ENCODE results near the gene PLIN4.
A peak's percentile ranks its signal among the peaks of the same experiment; 100 is the strongest.

Gene PLIN4

DNA sequence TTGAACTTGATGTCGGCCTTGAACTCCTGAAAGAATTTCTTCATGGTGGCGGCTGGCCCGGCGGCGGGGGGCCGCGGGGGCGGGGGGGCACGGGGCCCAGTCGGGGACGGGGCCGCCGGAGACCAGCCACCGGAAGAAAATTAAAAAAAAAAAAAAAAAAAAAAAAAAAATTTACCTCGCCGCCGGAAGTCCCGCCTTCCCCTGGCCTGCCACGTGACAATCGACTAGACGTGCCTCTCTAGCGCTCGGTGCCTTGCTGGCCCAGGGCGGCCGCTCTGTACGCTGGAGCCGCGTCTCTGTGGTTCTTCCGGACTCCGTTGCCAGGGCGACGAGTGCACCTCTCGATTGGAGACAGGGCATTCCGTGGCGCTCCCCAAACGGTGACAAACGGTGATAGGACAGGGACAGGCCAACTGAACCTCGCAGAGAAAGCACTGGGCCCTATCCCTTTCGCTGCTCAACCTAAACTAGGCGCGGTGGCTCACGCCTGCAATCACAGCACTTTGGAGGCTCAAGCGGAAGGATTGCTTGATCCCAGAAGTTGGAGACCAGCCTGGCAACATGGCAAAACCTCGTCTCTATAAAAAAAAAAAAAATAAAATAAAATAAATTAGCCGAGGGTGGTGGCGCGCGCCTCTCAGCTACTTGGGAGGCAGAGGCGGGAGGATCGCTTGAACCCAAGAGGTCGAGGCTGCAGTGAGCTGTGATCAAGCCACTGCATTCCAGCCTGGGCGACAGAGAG, 60.5 kb downstream of the PLIN4 start, which contains the start of gene UBXN6 (continued):
- TF ChIP-seq, protein P1, sequence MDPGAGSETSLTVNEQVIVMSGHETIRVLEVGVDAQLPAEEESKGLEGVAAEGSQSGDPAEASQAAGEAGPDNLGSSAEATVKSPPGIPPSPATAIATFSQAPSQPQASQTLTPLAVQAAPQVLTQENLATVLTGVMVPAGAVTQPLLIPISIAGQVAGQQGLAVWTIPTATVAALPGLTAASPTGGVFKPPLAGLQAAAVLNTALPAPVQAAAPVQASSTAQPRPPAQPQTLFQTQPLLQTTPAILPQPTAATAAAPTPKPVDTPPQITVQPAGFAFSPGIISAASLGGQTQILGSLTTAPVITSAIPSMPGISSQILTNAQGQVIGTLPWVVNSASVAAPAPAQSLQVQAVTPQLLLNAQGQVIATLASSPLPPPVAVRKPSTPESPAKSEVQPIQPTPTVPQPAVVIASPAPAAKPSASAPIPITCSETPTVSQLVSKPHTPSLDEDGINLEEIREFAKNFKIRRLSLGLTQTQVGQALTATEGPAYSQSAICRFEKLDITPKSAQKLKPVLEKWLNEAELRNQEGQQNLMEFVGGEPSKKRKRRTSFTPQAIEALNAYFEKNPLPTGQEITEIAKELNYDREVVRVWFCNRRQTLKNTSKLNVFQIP (CRISPR knock-in tag; IDR thresholded peaks at IDR 0.05; ENCODE audit: borderline replicate concordance, low read depth) = no peak

DNA sequence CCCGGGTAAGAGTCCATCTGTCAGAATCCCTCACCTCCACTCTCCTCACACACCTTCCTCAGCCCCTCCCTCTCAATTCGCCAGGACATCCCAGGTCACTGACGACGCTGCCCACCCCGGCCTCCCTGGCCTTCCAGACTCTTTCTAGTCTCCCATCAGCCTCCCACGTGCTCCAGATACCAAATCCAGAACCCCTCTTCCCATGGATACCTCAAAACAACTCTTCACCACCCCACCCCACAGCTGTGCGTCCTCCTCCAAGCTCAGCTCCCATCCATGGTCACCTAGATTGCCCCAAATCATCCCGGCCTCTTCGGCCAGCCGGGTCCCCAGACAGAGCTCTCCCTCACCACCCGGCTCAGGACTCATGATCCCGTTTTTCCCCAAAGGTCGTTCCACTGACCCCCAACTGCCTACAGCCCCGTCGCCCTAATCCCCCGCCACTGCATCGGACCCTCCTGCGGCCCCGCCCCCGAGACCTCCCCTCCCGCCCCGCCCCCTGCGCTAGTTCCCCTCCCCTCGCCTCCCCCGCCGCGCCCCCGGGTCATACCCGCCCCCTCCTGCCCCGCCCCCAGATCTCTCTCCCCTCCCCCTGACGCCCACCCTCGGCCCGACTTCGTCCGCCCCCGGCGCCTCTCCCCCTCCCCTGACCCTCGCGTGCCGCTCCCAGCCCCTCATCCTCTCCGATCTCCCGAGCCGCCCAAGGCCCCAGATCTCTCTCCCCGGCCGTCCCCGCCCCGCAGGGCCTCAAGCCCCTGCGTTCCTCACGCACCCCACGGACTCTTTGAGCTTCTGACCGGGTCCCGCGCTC, 61.2 kb downstream of the PLIN4 start:
- ATAC-seq = peak; percentile 34
- TF ChIP-seq, protein P2, sequence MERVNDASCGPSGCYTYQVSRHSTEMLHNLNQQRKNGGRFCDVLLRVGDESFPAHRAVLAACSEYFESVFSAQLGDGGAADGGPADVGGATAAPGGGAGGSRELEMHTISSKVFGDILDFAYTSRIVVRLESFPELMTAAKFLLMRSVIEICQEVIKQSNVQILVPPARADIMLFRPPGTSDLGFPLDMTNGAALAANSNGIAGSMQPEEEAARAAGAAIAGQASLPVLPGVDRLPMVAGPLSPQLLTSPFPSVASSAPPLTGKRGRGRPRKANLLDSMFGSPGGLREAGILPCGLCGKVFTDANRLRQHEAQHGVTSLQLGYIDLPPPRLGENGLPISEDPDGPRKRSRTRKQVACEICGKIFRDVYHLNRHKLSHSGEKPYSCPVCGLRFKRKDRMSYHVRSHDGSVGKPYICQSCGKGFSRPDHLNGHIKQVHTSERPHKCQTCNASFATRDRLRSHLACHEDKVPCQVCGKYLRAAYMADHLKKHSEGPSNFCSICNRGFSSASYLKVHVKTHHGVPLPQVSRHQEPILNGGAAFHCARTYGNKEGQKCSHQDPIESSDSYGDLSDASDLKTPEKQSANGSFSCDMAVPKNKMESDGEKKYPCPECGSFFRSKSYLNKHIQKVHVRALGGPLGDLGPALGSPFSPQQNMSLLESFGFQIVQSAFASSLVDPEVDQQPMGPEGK (CRISPR knock-in tag; IDR thresholded peaks at IDR 0.05; ENCODE audit: borderline replicate concordance) = 0 out of 2 replicates have a peak, but pooled peaks have one; percentile 24
- TF ChIP-seq ZFP3 (CRISPR knock-in tag; IDR thresholded peaks at IDR 0.05) = no peak

- TF ChIP-seq SNAI2 (CRISPR knock-in tag; IDR thresholded peaks at IDR 0.05) = no peak
- TF ChIP-seq ZNF70 (CRISPR knock-in tag; IDR thresholded peaks at IDR 0.05) = peak; percentile 55; the same call in 1 of the 2 replicates
- peak; percentile 57 for ATAC-seq
Measured at GRCh38 chr19:4456476-4456842, 61.8 kb downstream of the PLIN4 start.

DNA sequence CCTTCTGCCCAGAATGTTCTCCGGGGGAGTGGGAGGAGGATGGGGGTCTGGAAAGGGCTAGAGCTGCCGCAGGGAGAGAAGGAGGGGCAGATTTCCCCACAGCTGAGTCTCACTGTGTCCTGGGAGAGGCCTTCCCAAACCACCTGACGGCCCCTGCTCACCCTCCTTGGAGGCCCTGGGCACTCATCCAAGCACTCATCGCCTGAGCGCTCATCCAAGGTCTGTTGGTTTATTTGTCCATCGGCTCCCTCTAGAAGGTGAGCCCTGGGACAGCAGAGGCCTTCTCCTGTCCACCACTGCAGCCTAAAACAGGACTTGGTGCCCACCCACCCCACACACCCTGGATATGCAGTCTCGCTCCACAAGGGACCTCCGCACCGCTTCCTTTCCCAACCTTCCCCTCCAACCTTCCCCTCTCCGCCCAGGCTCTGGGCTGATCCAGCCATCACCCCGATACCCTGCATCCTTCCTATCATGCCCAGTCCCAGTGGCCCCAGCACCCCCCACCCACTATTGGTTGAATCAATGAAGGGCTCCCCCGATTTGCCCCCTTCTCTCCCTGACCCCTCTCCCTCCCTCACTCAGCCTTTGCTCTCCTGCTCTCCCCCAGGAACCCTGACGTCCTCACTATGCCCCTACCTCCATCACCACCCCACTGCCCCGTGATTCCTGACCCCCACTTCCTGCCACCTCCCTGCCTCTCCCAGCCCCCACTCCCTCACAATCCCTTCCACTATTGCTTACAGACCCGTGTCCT, 62.4 kb downstream of the PLIN4 start:
- peak; percentile 26 for ATAC-seq
- TF ChIP-seq ZFP30 (CRISPR knock-in tag; IDR thresholded peaks at IDR 0.05) (no peak), ESRRG (CRISPR knock-in tag; IDR thresholded peaks at IDR 0.05) (no peak)
- TF ChIP-seq, protein P2 (CRISPR knock-in tag; IDR thresholded peaks at IDR 0.05; ENCODE audit: borderline replicate concordance) = no peak

GRCh38 chr19:4454747-4455718, 63.3 kb downstream of the PLIN4 start:
- TF ChIP-seq OSR1 (CRISPR knock-in tag; IDR thresholded peaks at IDR 0.05) (no peak), PPARA (CRISPR knock-in tag; IDR thresholded peaks at IDR 0.05; ENCODE audit: borderline replicate concordance) (no peak), ZFP3 (CRISPR knock-in tag; IDR thresholded peaks at IDR 0.05) (no peak)
- no peak for ATAC-seq

DNA sequence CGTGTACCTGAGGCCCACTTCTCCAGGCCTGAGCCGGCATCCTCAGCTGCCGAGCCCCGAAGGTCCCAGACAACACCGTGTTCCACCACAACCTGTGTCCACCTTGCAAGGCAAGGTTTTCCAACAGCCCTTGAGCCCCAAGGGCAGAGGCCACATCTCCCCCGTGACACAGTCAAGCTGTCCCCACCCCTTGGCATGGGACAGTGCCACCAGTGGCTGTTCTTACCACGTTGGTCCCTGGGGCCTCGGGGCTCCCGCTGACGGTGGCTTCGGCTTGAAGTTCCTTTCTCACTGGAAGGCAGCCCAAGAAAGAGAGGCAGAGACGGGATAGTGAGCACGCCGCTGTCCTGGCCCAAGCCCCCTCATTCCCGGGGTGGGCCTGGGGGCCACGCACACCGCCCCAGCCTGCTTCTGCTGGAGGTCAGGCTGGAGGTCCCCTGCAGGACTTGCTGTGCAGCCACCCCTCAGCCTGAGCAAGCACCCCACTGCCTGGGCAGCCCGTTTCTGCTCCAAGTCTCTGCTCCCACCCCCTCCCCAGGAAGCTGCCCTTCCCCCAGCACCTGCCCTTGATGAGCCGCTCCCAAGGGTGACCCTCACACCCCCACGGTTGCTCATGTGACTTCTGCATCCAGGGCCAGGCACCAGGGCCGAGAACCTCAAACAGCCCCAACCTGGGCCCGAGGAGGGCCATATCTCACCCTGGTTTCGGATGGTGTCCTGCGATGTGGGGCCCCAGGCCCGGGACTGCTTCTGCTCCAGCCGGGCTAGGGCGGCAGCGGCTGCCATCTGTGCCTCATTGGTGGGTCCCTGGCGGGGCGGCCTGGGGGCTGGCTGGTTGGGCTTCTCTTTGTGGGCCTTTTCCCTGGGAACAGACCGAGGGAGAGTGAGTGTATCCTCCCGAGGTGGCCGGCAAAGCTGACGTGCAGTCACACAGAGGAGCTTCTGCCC, 64.8 kb downstream of the PLIN4 start:
- ATAC-seq = no peak

More for the DNA sequence above, 64.8 kb downstream of the PLIN4 start:
- TF ChIP-seq CREB5 (CRISPR knock-in tag; IDR thresholded peaks at IDR 0.05; ENCODE audit: low read depth) = no peak
- no peak for TF ChIP-seq ISL1 (CRISPR knock-in tag; IDR thresholded peaks at IDR 0.05)
- no peak for TF ChIP-seq ZFP3 (CRISPR knock-in tag; IDR thresholded peaks at IDR 0.05)
- no peak for TF ChIP-seq TCF4 (CRISPR knock-in tag; IDR thresholded peaks at IDR 0.05; ENCODE audit: borderline replicate concordance)
- TF ChIP-seq GLIS3 (CRISPR knock-in tag; IDR thresholded peaks at IDR 0.05) = no peak
- TF ChIP-seq ARNTL (CRISPR knock-in tag; IDR thresholded peaks at IDR 0.05; ENCODE audit: borderline replicate concordance, low read depth) = no peak
- no peak for TF ChIP-seq ZNF8 (CRISPR knock-in tag; IDR thresholded peaks at IDR 0.05)
- TF ChIP-seq, protein P2 (CRISPR knock-in tag; IDR thresholded peaks at IDR 0.05; ENCODE audit: borderline replicate concordance) = no peak
- no peak for TF ChIP-seq ZFP30 (CRISPR knock-in tag; IDR thresholded peaks at IDR 0.05)
- TF ChIP-seq SNAI2 (CRISPR knock-in tag; IDR thresholded peaks at IDR 0.05) = no peak
- TF ChIP-seq TOX (CRISPR knock-in tag; IDR thresholded peaks at IDR 0.05; ENCODE audit: borderline replicate concordance) = no peak
- no peak for TF ChIP-seq ZC3H10 (CRISPR knock-in tag; IDR thresholded peaks at IDR 0.05)
- TF ChIP-seq ESRRG (CRISPR knock-in tag; IDR thresholded peaks at IDR 0.05) = no peak
- TF ChIP-seq OSR1 (CRISPR knock-in tag; IDR thresholded peaks at IDR 0.05) = no peak
